Stimulated activated CD4-positive, alpha-beta T cell treated with anti-CD3 and anti-CD28 coated beads, TNF-alpha, amount 100 ng/mL, for 4 hours (primary cell): Measurements from ENCODE around the gene CFAP97D1.

ENCODE experiments used
- DNase-seq, 3 experiments: peaks; one replicate each; pipeline ENCODE4 v3.0.0-alpha.2; 2020; ENCODE audit warnings: low read depth in 3 of 3

Gene CFAP97D1

DNA sequence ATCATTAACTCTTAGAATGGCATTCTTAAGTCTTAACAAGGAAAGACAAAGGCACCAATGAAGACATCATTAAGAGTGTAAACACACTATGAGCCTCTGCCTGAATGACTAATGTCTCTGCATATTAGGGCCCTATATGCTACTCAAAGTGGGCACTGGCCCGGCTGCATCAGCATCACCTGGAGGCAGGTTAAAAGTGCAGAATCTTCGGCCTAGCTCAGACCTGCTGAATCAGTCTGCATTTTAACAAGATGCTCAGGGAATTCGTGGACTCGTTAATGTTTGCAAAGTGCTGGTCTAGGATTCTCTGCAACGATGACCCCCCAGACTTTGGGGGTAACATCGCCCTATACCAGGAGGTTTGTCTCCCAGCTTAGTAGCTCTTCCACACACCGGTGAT, 46.0 kb downstream of the CFAP97D1 start:
- no peak for DNase-seq

DNA sequence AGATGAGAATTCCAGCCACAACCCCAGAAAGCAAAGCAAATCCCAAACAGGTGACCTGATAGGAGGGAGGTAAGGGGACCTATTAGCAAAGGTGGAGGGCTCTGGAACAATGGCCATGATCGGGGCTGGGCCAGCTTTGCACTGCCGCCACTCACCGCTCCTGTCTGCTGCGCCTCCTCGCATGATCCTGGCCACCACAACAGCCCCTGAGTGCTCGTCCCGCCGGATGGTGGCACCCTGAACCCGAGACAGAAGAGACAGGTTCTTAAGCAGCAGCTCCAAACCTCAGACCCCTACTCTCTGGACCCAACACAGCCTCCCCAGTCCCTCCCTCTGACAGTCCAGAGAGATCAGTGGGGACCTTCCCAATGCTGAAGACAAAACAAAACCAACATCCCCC, 47.4 kb downstream of the CFAP97D1 start:
- no peak for DNase-seq

DNA sequence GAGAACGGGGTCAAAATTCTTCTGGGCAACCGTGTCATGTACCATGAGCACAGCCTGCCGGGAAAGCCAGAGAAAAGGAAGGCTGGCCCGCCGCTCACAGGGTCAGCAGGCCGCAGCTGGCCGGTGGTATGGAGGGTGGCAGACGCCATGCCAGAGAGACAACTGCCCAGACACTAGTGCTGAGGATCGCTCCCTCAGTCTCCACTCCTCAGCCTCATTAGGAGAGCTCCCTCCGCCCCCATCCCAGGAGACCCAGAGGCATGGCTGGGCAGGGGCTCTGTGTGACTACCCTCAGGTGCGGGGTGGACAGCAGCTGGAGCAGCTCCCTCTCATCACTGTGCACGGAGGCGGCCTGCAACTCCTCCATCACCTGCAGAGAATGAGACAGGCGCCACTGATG, 49.5 kb downstream of the CFAP97D1 start:
- DNase-seq, result no peak

DNA sequence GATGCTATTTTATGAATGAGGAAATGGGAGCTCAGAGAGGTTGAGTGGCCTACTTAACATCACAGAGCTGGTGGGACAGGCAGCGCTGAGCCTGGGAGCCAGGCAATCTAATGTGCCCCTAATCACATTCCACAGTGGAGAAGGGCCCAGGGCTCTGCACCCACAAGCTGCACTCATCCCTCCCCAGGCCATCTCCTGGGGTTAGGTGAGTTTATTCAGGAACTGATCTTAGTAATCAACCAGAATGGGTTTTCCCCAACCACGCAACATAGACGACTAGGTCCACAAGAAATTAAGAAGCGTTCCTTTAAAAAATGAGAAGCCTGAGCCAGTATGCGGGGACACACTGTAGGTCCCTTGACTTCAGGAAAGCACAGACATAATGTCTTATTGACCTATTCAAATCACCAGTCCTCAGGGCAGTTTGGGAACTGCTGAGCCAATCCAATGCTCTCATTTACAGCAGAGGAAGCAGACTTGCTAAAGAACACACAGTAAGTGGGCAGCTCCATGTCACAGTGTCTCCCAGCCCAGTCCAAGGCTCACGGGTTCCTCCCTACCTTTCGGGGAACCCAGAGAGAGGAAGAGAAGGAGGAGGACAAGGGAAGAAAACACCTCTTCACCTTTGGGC, 50.4 kb downstream of the CFAP97D1 start:
- DNase-seq, result no peak

DNA sequence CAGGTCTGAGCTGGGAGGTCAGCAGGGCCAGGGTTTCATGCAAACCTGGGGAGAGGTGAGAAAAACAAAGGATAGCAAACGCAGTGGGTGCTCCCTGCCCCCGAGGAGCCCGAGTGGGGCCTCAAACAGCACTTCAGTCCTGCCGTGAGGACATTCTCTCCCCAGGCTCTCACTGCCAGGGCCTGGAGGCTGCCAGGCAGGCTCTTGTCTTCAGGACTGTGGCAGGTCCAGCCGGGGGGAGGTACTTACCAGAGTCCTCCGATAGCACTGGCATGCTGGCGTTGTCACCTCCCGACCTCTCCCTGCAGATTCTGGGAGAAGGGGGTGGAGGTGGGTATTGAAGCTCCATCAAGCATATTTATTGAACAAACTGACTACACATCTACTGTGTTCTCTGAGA, 51.4 kb downstream of the CFAP97D1 start:
- DNase-seq, result no peak

DNA sequence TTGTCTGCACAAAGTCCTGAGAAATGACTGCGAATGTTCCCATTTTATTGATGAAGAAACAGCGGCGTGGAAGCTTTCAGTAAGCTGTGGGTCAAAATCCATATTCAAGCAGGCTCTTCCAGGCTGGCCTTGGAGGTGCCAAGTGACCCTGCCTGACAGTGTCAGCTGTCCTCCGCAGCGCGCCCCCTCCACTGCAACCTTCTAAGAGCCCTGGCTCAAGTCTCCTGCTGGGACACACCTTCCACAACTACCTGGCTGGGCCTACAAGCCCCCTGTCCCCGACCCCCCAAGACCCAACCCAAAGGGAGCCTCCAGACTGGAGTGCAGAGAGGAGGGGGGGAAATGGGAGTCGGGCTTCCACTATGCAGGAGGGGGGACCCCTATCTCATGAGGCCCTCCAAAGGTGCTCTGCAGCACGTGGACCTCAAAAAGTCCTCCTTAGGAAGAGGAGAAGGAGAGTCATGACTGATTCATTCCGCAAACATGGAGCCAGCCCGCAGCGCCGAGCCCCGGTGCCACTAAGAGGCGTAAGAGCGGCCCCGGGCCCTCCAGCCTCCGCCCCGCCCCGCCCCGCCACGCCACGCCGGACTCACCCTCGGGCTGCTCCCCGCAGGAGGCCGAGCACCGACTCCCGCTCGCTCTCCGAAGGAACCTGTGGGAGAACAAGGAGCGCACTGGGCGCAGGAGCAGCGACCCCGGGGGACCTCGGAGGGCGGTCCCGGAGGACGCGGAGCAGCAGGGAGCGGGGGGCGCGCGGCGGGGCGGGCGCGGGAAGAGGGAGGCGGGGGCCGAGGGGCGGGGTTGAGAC, 52.1 kb downstream of the CFAP97D1 start:
- no peak for DNase-seq

DNA sequence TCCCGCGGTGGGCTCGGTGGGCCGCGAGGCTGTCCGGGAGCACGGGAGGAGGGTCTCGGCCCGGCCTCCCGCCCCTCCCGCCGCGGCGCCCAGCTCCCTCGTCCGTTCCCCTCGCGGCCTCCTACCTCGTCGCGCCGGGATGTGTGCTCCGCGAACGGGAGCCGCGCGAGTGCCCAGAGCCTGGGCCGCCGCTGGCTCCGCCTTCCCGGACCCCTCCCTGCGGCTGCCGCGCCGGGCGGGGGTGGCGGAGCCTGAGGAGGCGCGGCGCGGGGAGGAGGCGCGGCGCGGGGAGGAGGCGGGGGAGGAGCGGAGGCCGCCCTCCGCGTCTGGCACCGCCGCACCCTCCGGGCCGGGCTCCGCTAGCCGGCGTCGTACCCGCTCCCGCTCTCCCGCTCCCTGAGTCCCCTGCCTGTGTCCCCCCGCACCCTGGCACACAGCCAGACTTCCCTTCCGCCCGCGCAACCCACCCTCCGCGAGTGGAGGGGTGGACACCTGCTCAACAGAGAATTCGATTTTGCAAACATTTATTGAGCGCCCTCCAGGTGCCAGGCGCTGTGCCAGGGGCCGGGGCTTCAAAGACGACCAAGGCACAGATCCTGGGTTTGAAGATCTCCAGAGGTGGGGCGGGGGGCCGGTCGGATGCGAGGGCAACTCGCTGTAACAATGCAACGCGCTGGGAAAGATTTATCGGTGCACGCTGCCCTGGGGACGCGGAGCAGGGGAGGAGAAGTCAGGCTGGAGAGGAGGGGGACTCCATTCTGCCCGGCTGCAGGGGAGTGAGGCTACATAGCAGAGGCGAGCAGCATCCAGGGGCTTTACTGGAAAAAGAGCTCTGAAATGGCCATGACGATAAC, 53.0 kb downstream of the CFAP97D1 start, which contains the start of gene MPP3:
TSS of gene MPP3 (minus strand) at position 171 of the 854 bp plus-strand sequence. CDS start 1,240 bp downstream, outside the sequence.
- DNase-seq, result peak; percentile 13 to 34 (median 34)

DNA sequence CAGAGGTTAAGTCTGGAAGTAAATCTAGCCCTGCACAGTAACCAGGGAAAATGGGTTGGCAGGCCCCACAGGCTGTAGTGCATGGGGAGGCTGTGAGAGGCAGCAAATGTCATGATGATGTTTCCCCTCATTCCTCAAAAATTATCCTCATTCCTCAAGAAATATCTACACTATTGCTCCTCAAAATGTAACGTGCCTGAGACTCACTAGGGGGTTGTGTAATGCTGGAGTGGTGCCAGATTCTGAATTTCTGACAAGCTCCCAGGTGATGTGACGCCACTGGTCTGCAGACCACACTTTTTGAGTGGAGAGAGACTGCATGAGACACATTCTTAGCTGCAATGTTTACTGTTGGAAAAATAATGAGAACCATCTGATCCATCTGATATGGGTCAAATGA, 53.9 kb downstream of the CFAP97D1 start:
- DNase-seq, result no peak
